ENCODE measurements around the gene SLX1B.
"Not testable (repeated sequence)": the region's sequence is repeated elsewhere in the genome, so short reads cannot be mapped to it uniquely, and the experiment has no call there.

SLX1B gene

GRCh38 chr16:29454269-29454668 lies at the start of gene SLX1B, which contains the start of gene BOLA2:
Gene SLX1B, plus strand, starts transcription at chr16:29454533.
Gene BOLA2, minus strand, starts transcription at chr16:29454351. Its CDS starts 98 bp downstream, at chr16:29454253.
- DNase-seq (ENCODE audit: low read depth in 2 of 2): not testable (repeated sequence)

- DNase-seq (ENCODE audit: low read depth in 2 of 2): not testable (repeated sequence)
Measured at GRCh38 chr16:29405249-29405648, 49.1 kb upstream of the SLX1B start.

GRCh38 chr16:29423587-29423986 lies 30.7 kb upstream of the SLX1B start:
- DNase-seq (ENCODE audit: low read depth in 2 of 2): not testable (repeated sequence)

GRCh38 chr16:29425390-29425789 lies 28.9 kb upstream of the SLX1B start:
- not testable (repeated sequence) for DNase-seq (ENCODE audit: low read depth in 2 of 2)

GRCh38 chr16:29453754-29454153 lies 579 bp upstream of the SLX1B start:
- DNase-seq (ENCODE audit: low read depth in 2 of 2): not testable (repeated sequence)

GRCh38 chr16:29454828-29455227 lies 495 bp downstream of the SLX1B start:
- not testable (repeated sequence) for DNase-seq (ENCODE audit: low read depth in 2 of 2)

- DNase-seq (ENCODE audit: low read depth in 2 of 2): not testable (repeated sequence)
Measured at GRCh38 chr16:29457660-29458059, 3.3 kb downstream of the SLX1B start.

- not testable (repeated sequence) for DNase-seq (ENCODE audit: low read depth in 2 of 2)
Measured at GRCh38 chr16:29459706-29460646, 5.6 kb downstream of the SLX1B start, which contains the start of gene SULT1A4. Gene SULT1A4, plus strand, starts transcription at chr16:29459913. Its CDS starts 1,473 bp downstream, at chr16:29461386.

GRCh38 chr16:29460647-29461030 lies 6.3 kb downstream of the SLX1B start:
- DNase-seq (ENCODE audit: low read depth in 2 of 2): not testable (repeated sequence)

GRCh38 chr16:29465985-29466824 lies 11.9 kb downstream of the SLX1B start:
- not testable (repeated sequence) for DNase-seq (ENCODE audit: low read depth in 2 of 2)

GRCh38 chr16:29466904-29467303 lies 12.6 kb downstream of the SLX1B start:
- DNase-seq (ENCODE audit: low read depth in 2 of 2): not testable (repeated sequence)

GRCh38 chr16:29467654-29468366 lies 13.5 kb downstream of the SLX1B start:
- DNase-seq (ENCODE audit: low read depth in 2 of 2): not testable (repeated sequence)

GRCh38 chr16:29469660-29470059 lies 15.3 kb downstream of the SLX1B start:
- not testable (repeated sequence) for DNase-seq (ENCODE audit: low read depth in 2 of 2)

- DNase-seq (ENCODE audit: low read depth in 2 of 2): not testable (repeated sequence)
Measured at GRCh38 chr16:29472065-29472464, 17.7 kb downstream of the SLX1B start.

- DNase-seq (ENCODE audit: low read depth in 2 of 2): not testable (repeated sequence)
Measured at GRCh38 chr16:29482276-29482675, 27.9 kb downstream of the SLX1B start.

- DNase-seq (ENCODE audit: low read depth in 2 of 2): not testable (repeated sequence)
Measured at GRCh38 chr16:29506308-29506707, 52.0 kb downstream of the SLX1B start, which contains the start of gene NPIPB12. Gene NPIPB12, minus strand, starts transcription at chr16:29506408.
